ENCODE data around the gene UBTD2. TPM values are rescaled to one million over a fixed set of nuclear protein-coding genes. Genes with fewer than 3 reads are reported as not detected.

The UBTD2 gene
- total RNA-seq, 2 experiments from 2014 or later = 7.9 to 8.3 TPM

GRCh38 chr5:172266071-172266675 is 17.4 kb downstream of the UBTD2 start:
- intact Hi-C loops (cut with micrococcal nuclease) = no loop called here
- ATAC-seq (no peak), DNase-seq (no peak)
- H3K4me1 Mint-ChIP-seq (ENCODE audit: low read depth) = peaks cover 11% of the 10 kb centered on the region
- H3K4me3 Mint-ChIP-seq = no peak overlapping the region
- H3K9me3 Mint-ChIP-seq = no peaks in the 10 kb centered on the region
- H3K27ac Mint-ChIP-seq = no peak overlapping the region
- ChIA-PET POLR2A (no interaction called here), CTCF (interaction anchor here (1.2 kb wide), 1 partner anchor 27 kb away, joined by 5 read pairs; no protein-coding TSS in a partner anchor)
- H3K27me3 Mint-ChIP-seq = no peaks in the 10 kb centered on the region
- peaks cover 5% of the 10 kb centered on the region for H3K36me3 Mint-ChIP-seq (ENCODE audit: low read depth)
- TF ChIP-seq, protein P1, sequence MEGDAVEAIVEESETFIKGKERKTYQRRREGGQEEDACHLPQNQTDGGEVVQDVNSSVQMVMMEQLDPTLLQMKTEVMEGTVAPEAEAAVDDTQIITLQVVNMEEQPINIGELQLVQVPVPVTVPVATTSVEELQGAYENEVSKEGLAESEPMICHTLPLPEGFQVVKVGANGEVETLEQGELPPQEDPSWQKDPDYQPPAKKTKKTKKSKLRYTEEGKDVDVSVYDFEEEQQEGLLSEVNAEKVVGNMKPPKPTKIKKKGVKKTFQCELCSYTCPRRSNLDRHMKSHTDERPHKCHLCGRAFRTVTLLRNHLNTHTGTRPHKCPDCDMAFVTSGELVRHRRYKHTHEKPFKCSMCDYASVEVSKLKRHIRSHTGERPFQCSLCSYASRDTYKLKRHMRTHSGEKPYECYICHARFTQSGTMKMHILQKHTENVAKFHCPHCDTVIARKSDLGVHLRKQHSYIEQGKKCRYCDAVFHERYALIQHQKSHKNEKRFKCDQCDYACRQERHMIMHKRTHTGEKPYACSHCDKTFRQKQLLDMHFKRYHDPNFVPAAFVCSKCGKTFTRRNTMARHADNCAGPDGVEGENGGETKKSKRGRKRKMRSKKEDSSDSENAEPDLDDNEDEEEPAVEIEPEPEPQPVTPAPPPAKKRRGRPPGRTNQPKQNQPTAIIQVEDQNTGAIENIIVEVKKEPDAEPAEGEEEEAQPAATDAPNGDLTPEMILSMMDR (IDR thresholded peaks at IDR 0.05) = no peak

GRCh38 chr5:172264815-172265395 is 18.7 kb downstream of the UBTD2 start:
- peaks cover 13% of the 10 kb centered on the region for H3K4me1 Mint-ChIP-seq (ENCODE audit: low read depth)
- TF ChIP-seq, protein P1 (IDR thresholded peaks at IDR 0.05) = no peak
- no peak for ATAC-seq
- POLR2A ChIA-PET = no interaction called here
- intact Hi-C loops (cut with micrococcal nuclease) = no loop called here
- no peak for DNase-seq
- CTCF ChIA-PET = no interaction called here
- H3K36me3 Mint-ChIP-seq (ENCODE audit: low read depth) = peaks cover 5% of the 10 kb centered on the region
- no peak overlapping the region for H3K27ac Mint-ChIP-seq
- no peaks in the 10 kb centered on the region for H3K27me3 Mint-ChIP-seq
- H3K9me3 Mint-ChIP-seq = no peaks in the 10 kb centered on the region
- no peak overlapping the region for H3K4me3 Mint-ChIP-seq

DNA sequence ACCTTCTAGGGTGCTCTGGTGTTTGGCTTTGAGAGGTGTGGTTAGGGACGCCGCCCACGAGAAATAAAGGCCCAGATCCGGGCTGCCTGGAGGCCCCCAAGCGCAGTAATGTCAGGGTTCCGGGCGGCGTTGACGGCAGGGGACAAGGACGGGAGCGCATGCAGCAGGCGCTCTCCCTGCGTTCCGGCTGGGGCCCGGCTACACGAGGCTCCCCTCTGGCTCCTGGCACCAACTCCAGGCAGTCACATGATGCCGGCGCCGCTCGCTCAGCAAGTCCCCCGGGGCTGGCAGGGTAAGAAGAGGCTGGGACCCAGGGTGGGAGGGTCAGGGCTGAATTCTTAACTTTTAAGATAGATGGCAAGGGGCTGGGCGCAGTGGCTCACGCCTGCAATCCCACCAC is 28.1 kb downstream of the UBTD2 start:
- Mint-ChIP-seq H3K27me3 (no peaks in the 10 kb centered on the region), H3K36me3 (ENCODE audit: low read depth) (peaks cover 52% of the 10 kb centered on the region)
- POLR2A ChIA-PET = no interaction called here

GRCh38 chr5:172252501-172252900 is 31.1 kb downstream of the UBTD2 start:
- intact Hi-C loops (cut with micrococcal nuclease) = no loop called here
- no peak overlapping the region for H3K27ac Mint-ChIP-seq
- ChIA-PET CTCF (interaction anchor here (1.0 kb wide), 1 partner anchor 7 kb away, joined by 3 read pairs; no protein-coding TSS in a partner anchor), POLR2A (interaction anchor here (0.9 kb wide), 1 partner anchor 15 kb away, joined by 4 read pairs; no protein-coding TSS in a partner anchor)
- no peaks in the 10 kb centered on the region for H3K27me3 Mint-ChIP-seq
- no peaks in the 10 kb centered on the region for H3K4me1 Mint-ChIP-seq (ENCODE audit: low read depth)
- TF ChIP-seq, protein P1 (IDR thresholded peaks at IDR 0.05) = no peak
- H3K4me3 Mint-ChIP-seq = no peak overlapping the region
- ATAC-seq = no peak
- H3K9me3 Mint-ChIP-seq = peaks cover 27% of the 10 kb centered on the region
- DNase-seq = no peak
- peaks cover 51% of the 10 kb centered on the region for H3K36me3 Mint-ChIP-seq (ENCODE audit: low read depth)

More for the DNA sequence above, 28.1 kb downstream of the UBTD2 start:
- TF ChIP-seq, protein P1 (IDR thresholded peaks at IDR 0.05) = no peak
- ATAC-seq = no peak
- H3K4me1 Mint-ChIP-seq (ENCODE audit: low read depth) = no peaks in the 10 kb centered on the region
- no peak overlapping the region for H3K27ac Mint-ChIP-seq
- H3K9me3 Mint-ChIP-seq = peaks cover 32% of the 10 kb centered on the region
- intact Hi-C loops (cut with micrococcal nuclease) = no loop called here
- H3K4me3 Mint-ChIP-seq = no peak overlapping the region
- no peak for DNase-seq
- CTCF ChIA-PET = no interaction called here

DNA sequence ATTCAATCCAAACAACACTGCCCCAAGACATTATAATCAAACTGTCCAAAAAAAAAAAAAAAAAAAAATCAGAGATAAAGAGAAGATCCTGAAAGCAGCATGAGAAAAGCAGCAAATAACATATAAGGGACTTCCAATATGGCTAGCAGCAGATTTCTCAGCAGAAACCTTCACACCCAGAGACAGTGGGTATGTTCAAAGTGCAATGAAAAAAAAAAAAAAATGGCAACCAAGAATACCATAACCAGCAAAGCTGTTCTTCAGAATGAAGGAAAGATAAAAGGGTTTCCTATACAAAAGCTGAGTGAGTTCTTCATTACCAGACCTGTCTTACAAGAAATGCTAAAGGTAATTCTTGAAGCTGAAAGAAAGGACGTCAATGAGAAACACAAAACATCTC is 32.1 kb downstream of the UBTD2 start:
- H3K9me3 Mint-ChIP-seq = peaks cover 27% of the 10 kb centered on the region
- ATAC-seq (no peak), DNase-seq (no peak)
- ChIA-PET CTCF (no interaction called here), POLR2A (no interaction called here)
- H3K4me1 Mint-ChIP-seq (ENCODE audit: low read depth) = peaks cover 3% of the 10 kb centered on the region
- no peaks in the 10 kb centered on the region for H3K27me3 Mint-ChIP-seq
- TF ChIP-seq, protein P1 (IDR thresholded peaks at IDR 0.05) = no peak
- peaks cover 48% of the 10 kb centered on the region for H3K36me3 Mint-ChIP-seq (ENCODE audit: low read depth)
- H3K4me3 Mint-ChIP-seq = no peak overlapping the region
- intact Hi-C loops (cut with micrococcal nuclease) = no loop called here
- H3K27ac Mint-ChIP-seq = no peak overlapping the region
